ENCODE data around the gene BET1. TPM values are rescaled to one million over a fixed set of nuclear protein-coding genes. Genes with fewer than 3 reads are reported as not detected.

BET1 gene
- total RNA-seq, 4 donors from 2014 or later = 26.1 to 44.6 (median 30.2) TPM

GRCh38 chr7:93984024-93984423, 20.1 kb downstream of the BET1 start:
- no peak for TF ChIP-seq CTCF (IDR thresholded peaks at IDR 0.05)
- TF ChIP-seq POLR2A (IDR thresholded peaks at IDR 0.05) = no peak
- no peak overlapping the region for H3K4me3 ChIP-seq
- no peak overlapping the region for H3K27ac ChIP-seq
- no peaks in the 10 kb centered on the region for H3K36me3 ChIP-seq
- no peaks in the 10 kb centered on the region for H3K9me3 ChIP-seq
- peaks cover 0 to 6% (median 2%) of the 10 kb centered on the region in 4 donors for H3K4me1 ChIP-seq
- no peak for DNase-seq
- H3K27me3 ChIP-seq = no peaks in the 10 kb centered on the region

GRCh38 chr7:93981480-93981874, 22.7 kb downstream of the BET1 start:
- Histone ChIP-seq H3K36me3 (no peaks in the 10 kb centered on the region), H3K4me1 (peaks cover 0 to 6% (median 2%) of the 10 kb centered on the region in 4 donors), H3K4me3 (no peak overlapping the region), H3K9me3 (no peaks in the 10 kb centered on the region), H3K27ac (no peak overlapping the region), H3K27me3 (no peaks in the 10 kb centered on the region)
- DNase-seq = no peak
- TF ChIP-seq POLR2A (IDR thresholded peaks at IDR 0.05) = no peak
- TF ChIP-seq CTCF (IDR thresholded peaks at IDR 0.05) = no peak

- peaks cover 0 to 6% (median 2%) of the 10 kb centered on the region in 4 donors for H3K4me1 ChIP-seq
- H3K27me3 ChIP-seq = no peaks in the 10 kb centered on the region
- no peaks in the 10 kb centered on the region for H3K36me3 ChIP-seq
- no peak for DNase-seq
- peak overlapping the region in 1 of 4 donors; percentile 16 for H3K4me3 ChIP-seq
- no peaks in the 10 kb centered on the region for H3K9me3 ChIP-seq
- H3K27ac ChIP-seq = peak overlapping the region in 1 of 4 donors; percentile 39
- no peak for TF ChIP-seq POLR2A (IDR thresholded peaks at IDR 0.05)
- no peak for TF ChIP-seq CTCF (IDR thresholded peaks at IDR 0.05)
Observed at GRCh38 chr7:93980744-93981479, 23.2 kb downstream of the BET1 start.

GRCh38 chr7:93977211-93977950, 26.8 kb downstream of the BET1 start:
- Histone ChIP-seq H3K9me3 (no peaks in the 10 kb centered on the region), H3K27me3 (no peaks in the 10 kb centered on the region), H3K4me3 (no peak overlapping the region), H3K36me3 (no peaks in the 10 kb centered on the region), H3K27ac (no peak overlapping the region), H3K4me1 (peaks cover 0 to 6% (median 2%) of the 10 kb centered on the region in 4 donors)
- DNase-seq = no peak
- TF ChIP-seq POLR2A (IDR thresholded peaks at IDR 0.05) (no peak), CTCF (IDR thresholded peaks at IDR 0.05) (no peak)

GRCh38 chr7:93973134-93973533, 31.0 kb downstream of the BET1 start:
- TF ChIP-seq CTCF (IDR thresholded peaks at IDR 0.05) = no peak
- no peak for TF ChIP-seq POLR2A (IDR thresholded peaks at IDR 0.05)
- H3K9me3 ChIP-seq = no peaks in the 10 kb centered on the region
- no peak for DNase-seq
- no peak overlapping the region for H3K27ac ChIP-seq
- no peaks in the 10 kb centered on the region for H3K27me3 ChIP-seq
- no peak overlapping the region for H3K4me3 ChIP-seq
- H3K36me3 ChIP-seq = no peaks in the 10 kb centered on the region
- no peaks in the 10 kb centered on the region for H3K4me1 ChIP-seq
